Liver (tissue), 9 donors: ENCODE measurements around the gene OTUD1. TPM values are rescaled to one million over a fixed set of nuclear protein-coding genes. Genes with fewer than 3 reads are reported as not detected.

Experiments
- DNase-seq: peaks from one replicate; pipeline ENCODE4 v3.0.0-alpha.2; 2017; ENCODE audit warnings: low spot score
- H3K27ac ChIP-seq, 2 donors: one replicate each; pipeline ENCODE4 v1.7.0; 2013; ENCODE audit warnings: inconsistent platforms in 2 of 2, low read length in 2 of 2, control low read depth in 1 of 2, low read depth in 1 of 2, mild to moderate bottlenecking in 1 of 2
- H3K27me3 ChIP-seq, 4 donors: one replicate each; pipeline versions ENCODE4 v1.6.1 to v1.7.0; 2013; ENCODE audit warnings: low read length in 3 of 4, inconsistent platforms in 1 of 4, mild to moderate bottlenecking in 1 of 4, moderate library complexity in 1 of 4; ENCODE audit not compliant: control insufficient read depth in 4 of 4, insufficient read depth in 4 of 4
- H3K36me3 ChIP-seq, 4 donors: one replicate each; pipeline versions ENCODE4 v1.6.1 to v1.7.0; 2013; ENCODE audit warnings: low read length in 3 of 4, mild to moderate bottlenecking in 3 of 4, low read depth in 1 of 4, moderate library complexity in 1 of 4; ENCODE audit not compliant: control insufficient read depth in 4 of 4, insufficient read depth in 3 of 4
- H3K4me1 ChIP-seq, 4 donors: one replicate each; pipeline versions ENCODE4 v1.6.1 to v1.7.0; 2013; ENCODE audit warnings: low read length in 3 of 4, mild to moderate bottlenecking in 3 of 4, moderate library complexity in 1 of 4; ENCODE audit not compliant: control insufficient read depth in 4 of 4, insufficient read depth in 4 of 4
- H3K4me3 ChIP-seq, 3 donors: one replicate each; pipeline versions ENCODE4 v1.6.1 to v1.7.0; 2013; ENCODE audit warnings: low read length in 3 of 3, control low read depth in 1 of 3, low read depth in 1 of 3, mild to moderate bottlenecking in 1 of 3
- H3K9ac ChIP-seq, 2 donors: one replicate each; pipeline ENCODE4 v1.7.0; 2013; ENCODE audit warnings: low read length in 2 of 2, mild to moderate bottlenecking in 2 of 2, moderate library complexity in 2 of 2, control low read depth in 1 of 2, low read depth in 1 of 2
- H3K9me3 ChIP-seq, 4 donors: one replicate each; pipeline versions ENCODE4 v1.6.1 to v1.7.0; 2013; ENCODE audit warnings: low read length in 3 of 4; ENCODE audit not compliant: control insufficient read depth in 4 of 4
- EGR1 ChIP-seq, 2 donors: IDR thresholded peaks; 2 replicates each; pipeline ENCODE4 v1.6.1; 2016 to 2018; ENCODE audit warnings: antibody characterized with exemption in 2 of 2, low read depth in 2 of 2
- FOXA1 ChIP-seq: IDR thresholded peaks from 2 replicates; pipeline ENCODE4 v1.6.1; 2016; ENCODE audit warnings: antibody characterized with exemption
- FOXA2 ChIP-seq: IDR thresholded peaks from 2 replicates; pipeline ENCODE4 v1.6.1; 2016; ENCODE audit warnings: antibody characterized with exemption
- GABPA ChIP-seq, 2 donors: IDR thresholded peaks in 1 of 2; conservative IDR thresholded peaks in 1 of 2; 2 replicates each; pipeline ENCODE4 v1.6.1; 2016; ENCODE audit warnings: antibody characterized with exemption in 2 of 2, mild to moderate bottlenecking in 1 of 2, moderate library complexity in 1 of 2
- HNF4A ChIP-seq, 2 donors: conservative IDR thresholded peaks; 2 replicates each; pipeline ENCODE4 v1.6.1; 2016; ENCODE audit warnings: antibody characterized with exemption in 2 of 2, mild to moderate bottlenecking in 2 of 2
- JUND ChIP-seq, 2 donors: IDR thresholded peaks; 2 replicates each; pipeline ENCODE4 v1.6.1; 2016; ENCODE audit warnings: antibody characterized with exemption in 2 of 2
- NR2F2 ChIP-seq: IDR thresholded peaks from 2 replicates; pipeline ENCODE4 v1.6.1; 2016; ENCODE audit warnings: antibody characterized with exemption
- RAD21 ChIP-seq, 2 donors: IDR thresholded peaks; 2 replicates each; pipeline ENCODE4 v1.6.1; 2016; ENCODE audit warnings: antibody characterized with exemption in 2 of 2, mild to moderate bottlenecking in 2 of 2
- RXRA ChIP-seq, 2 donors: IDR thresholded peaks; 2 replicates each; pipeline ENCODE4 v1.6.1; 2017 to 2018; ENCODE audit warnings: antibody characterized with exemption in 2 of 2, mild to moderate bottlenecking in 1 of 2
- SP1 ChIP-seq: IDR thresholded peaks from 2 replicates; pipeline ENCODE4 v1.6.1; 2018; ENCODE audit warnings: antibody characterized with exemption, mild to moderate bottlenecking
- TAF1 ChIP-seq: conservative IDR thresholded peaks from 2 replicates; pipeline ENCODE4 v1.6.1; 2016; ENCODE audit warnings: antibody characterized with exemption, mild to moderate bottlenecking
- YY1 ChIP-seq: IDR thresholded peaks from 2 replicates; pipeline ENCODE4 v1.6.1; 2016; ENCODE audit warnings: antibody characterized with exemption, mild to moderate bottlenecking
- WGBS: extraction: QIAGEN DNeasy Blood & Tissue Kit; methylation state at CpG from one replicate; pipeline ENCODE4 v1.1.7; 2013; 5-methylcytosine and 5-hydroxymethylcytosine counted together
- polyA plus RNA-seq, 2 donors: library from polyadenylated mRNA; stranded (reverse) in 1 of 2; unstranded in 1 of 2; fragments of 200-250 nt in 1 of 2; fragments of >200 nt in 1 of 2; fragmentation: Nextera tagmentation in 1 of 2; extraction: Ambion mirVana in 1 of 2; gene quantifications; one replicate each; pipeline versions ENCODE4 v1.2.1 to v1.2.3, GENCODE V29; 2013 to 2015
- total RNA-seq, 2 donors: library from RNA; depleted of rRNA; stranded (reverse); fragments of >200 nt; gene quantifications; one replicate each; pipeline ENCODE4 v1.2.3, GENCODE V29; 2014
- TF ChIP-seq, protein P1 (sequence below): IDR thresholded peaks from 2 replicates; pipeline ENCODE4 v1.6.1; 2016; ENCODE audit warnings: antibody characterized with exemption
- TF ChIP-seq, protein P2 (sequence below): IDR thresholded peaks from 2 replicates; pipeline ENCODE4 v1.6.1; 2016; ENCODE audit warnings: antibody characterized with exemption
- TF ChIP-seq, protein P3 (sequence below): IDR thresholded peaks from 2 replicates; pipeline ENCODE4 v1.6.1; 2016; ENCODE audit warnings: antibody characterized with exemption
- TF ChIP-seq, protein P4 (sequence below): fragments of 150-350 bp; IDR thresholded peaks from 2 replicates; pipeline ENCODE4 v1.5.1; 2017; ENCODE audit warnings: improper control_type of control experiment, low read depth, low read length; ENCODE audit not compliant: missing input control
- donor health status: healthy.
- donor health status: healthy.
- donor health status: healthy.
- donor health status: healthy.
- donor health status: healthy.

OTUD1 gene
- total and polyA plus RNA-seq, 4 donors: 1.5 to 5.9 (median 2.9) TPM

DNA sequence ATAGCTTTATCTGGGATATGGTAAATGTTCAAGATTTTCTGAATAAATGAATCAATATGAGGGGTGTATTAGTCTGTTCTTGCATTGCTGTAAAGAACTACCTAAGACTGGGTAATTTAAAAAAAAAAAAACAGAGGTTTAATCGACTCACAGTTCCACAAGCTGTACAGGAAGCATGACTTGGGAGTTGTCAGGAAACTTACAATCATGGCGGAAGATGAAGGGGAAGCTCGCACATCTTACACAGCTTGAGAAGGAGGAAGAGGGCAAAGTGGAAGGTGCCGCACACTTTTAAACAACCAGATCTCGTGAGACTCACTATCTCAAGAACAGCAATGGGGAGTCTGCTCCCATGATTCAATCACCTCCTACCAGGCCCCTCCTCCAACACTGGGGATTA is 32.5 kb upstream of the OTUD1 start:
- Histone ChIP-seq H3K27ac (no peak overlapping the region), H3K4me3 (no peak overlapping the region), H3K9me3 (no peaks in the 10 kb centered on the region), H3K27me3 (no peaks in the 10 kb centered on the region), H3K36me3 (no peaks in the 10 kb centered on the region), H3K4me1 (no peaks in the 10 kb centered on the region), H3K9ac (no peak overlapping the region)
- no peak for DNase-seq
- WGBS: 73% methylated on average over 5 of the region's 5 CpGs
- TF ChIP-seq, protein P1, sequence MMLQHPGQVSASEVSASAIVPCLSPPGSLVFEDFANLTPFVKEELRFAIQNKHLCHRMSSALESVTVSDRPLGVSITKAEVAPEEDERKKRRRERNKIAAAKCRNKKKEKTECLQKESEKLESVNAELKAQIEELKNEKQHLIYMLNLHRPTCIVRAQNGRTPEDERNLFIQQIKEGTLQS: no peak
- TF ChIP-seq EGR1 (IDR thresholded peaks at IDR 0.05; ENCODE audit: low read depth in 2 of 2) (no peak), YY1 (no peak), JUND (IDR thresholded peaks at IDR 0.05) (no peak), GABPA (IDR thresholded peaks at IDR 0.05 in 1 of 2, conservative IDR thresholded peaks at IDR 0.05 in 1 of 2) (no peak), FOXA2 (no peak), NR2F2 (no peak), RXRA (IDR thresholded peaks at IDR 0.05) (no peak), TAF1 (no peak), RAD21 (IDR thresholded peaks at IDR 0.05) (no peak)
- TF ChIP-seq, protein P2, sequence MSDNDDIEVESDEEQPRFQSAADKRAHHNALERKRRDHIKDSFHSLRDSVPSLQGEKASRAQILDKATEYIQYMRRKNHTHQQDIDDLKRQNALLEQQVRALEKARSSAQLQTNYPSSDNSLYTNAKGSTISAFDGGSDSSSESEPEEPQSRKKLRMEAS: no peak
- TF ChIP-seq, protein P3, sequence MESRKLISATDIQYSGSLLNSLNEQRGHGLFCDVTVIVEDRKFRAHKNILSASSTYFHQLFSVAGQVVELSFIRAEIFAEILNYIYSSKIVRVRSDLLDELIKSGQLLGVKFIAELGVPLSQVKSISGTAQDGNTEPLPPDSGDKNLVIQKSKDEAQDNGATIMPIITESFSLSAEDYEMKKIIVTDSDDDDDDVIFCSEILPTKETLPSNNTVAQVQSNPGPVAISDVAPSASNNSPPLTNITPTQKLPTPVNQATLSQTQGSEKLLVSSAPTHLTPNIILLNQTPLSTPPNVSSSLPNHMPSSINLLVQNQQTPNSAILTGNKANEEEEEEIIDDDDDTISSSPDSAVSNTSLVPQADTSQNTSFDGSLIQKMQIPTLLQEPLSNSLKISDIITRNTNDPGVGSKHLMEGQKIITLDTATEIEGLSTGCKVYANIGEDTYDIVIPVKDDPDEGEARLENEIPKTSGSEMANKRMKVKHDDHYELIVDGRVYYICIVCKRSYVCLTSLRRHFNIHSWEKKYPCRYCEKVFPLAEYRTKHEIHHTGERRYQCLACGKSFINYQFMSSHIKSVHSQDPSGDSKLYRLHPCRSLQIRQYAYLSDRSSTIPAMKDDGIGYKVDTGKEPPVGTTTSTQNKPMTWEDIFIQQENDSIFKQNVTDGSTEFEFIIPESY: no peak
- TF ChIP-seq, protein P4, sequence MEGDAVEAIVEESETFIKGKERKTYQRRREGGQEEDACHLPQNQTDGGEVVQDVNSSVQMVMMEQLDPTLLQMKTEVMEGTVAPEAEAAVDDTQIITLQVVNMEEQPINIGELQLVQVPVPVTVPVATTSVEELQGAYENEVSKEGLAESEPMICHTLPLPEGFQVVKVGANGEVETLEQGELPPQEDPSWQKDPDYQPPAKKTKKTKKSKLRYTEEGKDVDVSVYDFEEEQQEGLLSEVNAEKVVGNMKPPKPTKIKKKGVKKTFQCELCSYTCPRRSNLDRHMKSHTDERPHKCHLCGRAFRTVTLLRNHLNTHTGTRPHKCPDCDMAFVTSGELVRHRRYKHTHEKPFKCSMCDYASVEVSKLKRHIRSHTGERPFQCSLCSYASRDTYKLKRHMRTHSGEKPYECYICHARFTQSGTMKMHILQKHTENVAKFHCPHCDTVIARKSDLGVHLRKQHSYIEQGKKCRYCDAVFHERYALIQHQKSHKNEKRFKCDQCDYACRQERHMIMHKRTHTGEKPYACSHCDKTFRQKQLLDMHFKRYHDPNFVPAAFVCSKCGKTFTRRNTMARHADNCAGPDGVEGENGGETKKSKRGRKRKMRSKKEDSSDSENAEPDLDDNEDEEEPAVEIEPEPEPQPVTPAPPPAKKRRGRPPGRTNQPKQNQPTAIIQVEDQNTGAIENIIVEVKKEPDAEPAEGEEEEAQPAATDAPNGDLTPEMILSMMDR: no peak

DNA sequence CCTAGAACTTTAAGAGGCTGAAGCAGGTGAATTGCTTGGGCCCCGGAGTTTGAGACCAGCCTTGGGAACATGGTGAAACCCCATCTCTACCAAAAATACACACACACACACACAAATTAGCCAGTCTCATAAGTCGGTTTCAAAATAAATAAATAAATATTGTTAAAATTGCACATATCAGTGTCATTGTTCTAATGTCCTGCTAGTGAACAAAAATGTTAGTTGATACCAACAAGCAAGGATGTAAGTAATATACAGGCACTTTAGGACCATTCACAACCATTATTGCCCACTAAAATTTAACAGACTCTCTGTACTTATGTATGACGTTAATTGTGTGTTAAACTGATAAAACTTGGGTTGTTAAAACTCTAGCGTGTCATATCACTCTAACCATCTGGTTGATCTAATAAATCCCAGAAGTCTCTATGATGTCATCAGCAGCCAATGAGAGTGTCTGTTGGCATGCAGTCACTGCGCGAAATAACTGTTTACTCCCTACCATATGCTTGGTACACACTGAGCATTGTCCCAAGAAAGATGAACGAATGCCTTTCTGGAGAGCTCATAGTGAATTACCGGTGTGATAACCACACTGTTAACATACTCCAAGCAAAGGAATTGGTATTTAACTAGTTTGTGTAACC is 30.4 kb upstream of the OTUD1 start:
- TF ChIP-seq FOXA2: no peak
- TF ChIP-seq TAF1: no peak
- TF ChIP-seq NR2F2: no peak
- TF ChIP-seq HNF4A (conservative IDR thresholded peaks at IDR 0.05): no peak
- WGBS: 81% methylated on average over 8 of the region's 8 CpGs
- H3K4me1 ChIP-seq: no peaks in the 10 kb centered on the region
- no peaks in the 10 kb centered on the region for H3K9me3 ChIP-seq
- H3K36me3 ChIP-seq: no peaks in the 10 kb centered on the region
- no peak overlapping the region for H3K9ac ChIP-seq
- no peak overlapping the region for H3K4me3 ChIP-seq
- no peaks in the 10 kb centered on the region for H3K27me3 ChIP-seq
- no peak for DNase-seq
- no peak overlapping the region for H3K27ac ChIP-seq

DNA sequence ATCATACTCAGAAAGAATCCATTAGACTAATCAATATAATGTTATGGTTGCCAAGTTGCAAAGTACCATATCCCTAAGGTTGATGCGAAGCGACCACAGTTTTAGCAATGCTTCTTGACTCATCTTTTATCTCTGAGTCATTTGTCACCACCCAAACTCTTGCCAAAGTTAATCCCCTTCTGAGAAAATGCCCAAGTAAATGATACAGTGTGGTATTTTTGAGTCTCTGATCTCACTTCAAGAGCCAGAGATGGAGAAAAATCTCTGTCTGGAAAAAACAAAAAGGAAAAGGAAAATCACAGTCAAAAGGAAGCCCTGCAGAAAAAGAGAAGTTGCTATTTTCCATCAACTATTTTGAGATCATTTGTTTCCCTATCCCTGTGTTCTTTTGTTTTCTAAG is 26.7 kb upstream of the OTUD1 start:
- 77% methylated on average over 2 of the region's 2 CpGs for WGBS
- no peak for DNase-seq
- TF ChIP-seq RAD21 (IDR thresholded peaks at IDR 0.05) (no peak), GABPA (IDR thresholded peaks at IDR 0.05 in 1 of 2, conservative IDR thresholded peaks at IDR 0.05 in 1 of 2) (no peak), SP1 (no peak), TAF1 (no peak), FOXA1 (no peak), YY1 (no peak), HNF4A (conservative IDR thresholded peaks at IDR 0.05) (no peak), FOXA2 (no peak), JUND (IDR thresholded peaks at IDR 0.05) (no peak), RXRA (IDR thresholded peaks at IDR 0.05) (no peak), EGR1 (IDR thresholded peaks at IDR 0.05; ENCODE audit: low read depth in 2 of 2) (no peak)
- TF ChIP-seq, protein P3: no peak
- TF ChIP-seq, protein P4: no peak
- TF ChIP-seq, protein P2: no peak
- TF ChIP-seq, protein P1: no peak
- H3K9me3 ChIP-seq: no peaks in the 10 kb centered on the region
- no peak overlapping the region for H3K9ac ChIP-seq
- no peak overlapping the region for H3K27ac ChIP-seq
- no peak overlapping the region for H3K4me3 ChIP-seq
- H3K27me3 ChIP-seq: no peaks in the 10 kb centered on the region
- H3K4me1 ChIP-seq: no peaks in the 10 kb centered on the region
- no peaks in the 10 kb centered on the region for H3K36me3 ChIP-seq
